ENCODE results near the gene KRTAP9-2. TPM values are rescaled to one million over a fixed set of nuclear protein-coding genes. Genes with fewer than 3 reads are reported as not detected.

The KRTAP9-2 gene
- total RNA-seq, 4 donors from 2014 or later: 36.3 to 127 (median 60.8) TPM; not detected in 1

Other genes starting within 250 kb of the KRTAP9-2 start
- gene KRT40, start 242.3 kb upstream of the KRTAP9-2 start, total RNA-seq: 10 to 100 TPM in 1 of 4 donors, 1 to 10 TPM in 1, under 1 TPM in 1, not detected in 1; 0.98 to 12.5 (median 3.9) TPM
- gene KRTAP3-3, start 232.5 kb upstream of the KRTAP9-2 start, total RNA-seq: 10 to 100 TPM in 1 of 4 donors, 1 to 10 TPM in 1, not detected in 2; 2.8 to 22.9 TPM
- 10 to 100 TPM in 2 of 4 donors, 1 to 10 TPM in 1, not detected in 1; 8.0 to 42.6 (median 23.7) TPM for gene KRTAP3-2, start 226.7 kb upstream of the KRTAP9-2 start, total RNA-seq
- 10 to 100 TPM in 2 of 4 donors, 1 to 10 TPM in 1, not detected in 1; 5.6 to 95.2 (median 15.5) TPM for gene KRTAP3-1, start 217.5 kb upstream of the KRTAP9-2 start, total RNA-seq
- gene KRTAP1-5, start 199.4 kb upstream of the KRTAP9-2 start, total RNA-seq: 100 to 1,000 TPM in 1 of 4 donors, 10 to 100 TPM in 2, 1 to 10 TPM in 1; 1.6 to 199 (median 40.4) TPM
- 1 to 10 TPM in 1 of 4 donors, not detected in 3; 3.2 TPM for gene KRTAP1-4, start 196.5 kb upstream of the KRTAP9-2 start, total RNA-seq
- gene KRTAP1-3, start 191.8 kb upstream of the KRTAP9-2 start, total RNA-seq: 100 to 1,000 TPM in 1 of 4 donors, 10 to 100 TPM in 2, not detected in 1; 10.7 to 140 (median 28.7) TPM
- gene KRTAP1-1, start 185.2 kb upstream of the KRTAP9-2 start, total RNA-seq: 100 to 1,000 TPM in 1 of 4 donors, 10 to 100 TPM in 1, 1 to 10 TPM in 1, not detected in 1; 9.9 to 165 (median 46.0) TPM
- gene KRTAP2-1, start 179.3 kb upstream of the KRTAP9-2 start, total RNA-seq: 100 to 1,000 TPM in 1 of 4 donors, 10 to 100 TPM in 2, not detected in 1; 20.1 to 128 (median 37.2) TPM
- 10 to 100 TPM in 2 of 4 donors, 1 to 10 TPM in 1, not detected in 1; 8.2 to 41.6 (median 25.3) TPM for gene KRTAP2-2, start 171.4 kb upstream of the KRTAP9-2 start, total RNA-seq
- gene KRTAP2-3, start 166.5 kb upstream of the KRTAP9-2 start, total RNA-seq: 10 to 100 TPM in 1 of 4 donors, under 1 TPM in 1, not detected in 2; 0.64 to 10.8 TPM
- gene KRTAP2-4, start 160.8 kb upstream of the KRTAP9-2 start, total RNA-seq: 10 to 100 TPM in 2 of 4 donors, 1 to 10 TPM in 1, not detected in 1; 6.5 to 76.9 (median 13.4) TPM
- gene KRTAP4-7, start 142.5 kb upstream of the KRTAP9-2 start, total RNA-seq: 10 to 100 TPM in 1 of 4 donors, 1 to 10 TPM in 2, not detected in 1; 7.9 to 50.0 (median 8.5) TPM
- gene KRTAP4-8, start 128.5 kb upstream of the KRTAP9-2 start, total RNA-seq: 10 to 100 TPM in 2 of 4 donors, 1 to 10 TPM in 1, not detected in 1; 4.4 to 15.2 (median 13.6) TPM
- gene KRTAP4-16, start 124.4 kb upstream of the KRTAP9-2 start, total RNA-seq: not detected
- gene KRTAP4-9, start 121.3 kb upstream of the KRTAP9-2 start, total RNA-seq: 10 to 100 TPM in 3 of 4 donors, not detected in 1; 10.1 to 58.8 (median 13.1) TPM
- 10 to 100 TPM in 1 of 4 donors, 1 to 10 TPM in 2, not detected in 1; 4.3 to 23.4 (median 5.6) TPM for gene KRTAP4-11, start 108.3 kb upstream of the KRTAP9-2 start, total RNA-seq
- gene KRTAP4-12, start 102.5 kb upstream of the KRTAP9-2 start, total RNA-seq: 10 to 100 TPM in 1 of 4 donors, 1 to 10 TPM in 2, not detected in 1; 6.1 to 54.5 (median 8.3) TPM
- 10 to 100 TPM in 2 of 4 donors, 1 to 10 TPM in 1, not detected in 1; 9.0 to 45.0 (median 13.0) TPM for gene KRTAP4-6, start 86.1 kb upstream of the KRTAP9-2 start, total RNA-seq
- gene KRTAP4-5, start 76.8 kb upstream of the KRTAP9-2 start, total RNA-seq: 10 to 100 TPM in 1 of 4 donors, 1 to 10 TPM in 2, not detected in 1; 1.1 to 19.2 (median 2.2) TPM
- gene KRTAP4-4, start 65.9 kb upstream of the KRTAP9-2 start, total RNA-seq: 10 to 100 TPM in 2 of 4 donors, 1 to 10 TPM in 1, not detected in 1; 7.7 to 81.7 (median 24.6) TPM
- gene KRTAP4-3, start 58.4 kb upstream of the KRTAP9-2 start, total RNA-seq: 10 to 100 TPM in 2 of 4 donors, 1 to 10 TPM in 1, not detected in 1; 9.0 to 35.4 (median 16.4) TPM
- gene KRTAP4-2, start 48.4 kb upstream of the KRTAP9-2 start, total RNA-seq: 10 to 100 TPM in 3 of 4 donors, not detected in 1; 16.1 to 86.3 (median 16.3) TPM
- gene KRTAP4-1, start 41.7 kb upstream of the KRTAP9-2 start, total RNA-seq: 10 to 100 TPM in 2 of 4 donors, 1 to 10 TPM in 1, not detected in 1; 4.2 to 51.7 (median 16.7) TPM
- 1 to 10 TPM in 1 of 4 donors, not detected in 3; 1.1 TPM for gene KRTAP9-1, start 36.8 kb upstream of the KRTAP9-2 start, total RNA-seq
- gene KRTAP9-3, start 5.8 kb downstream of the KRTAP9-2 start, total RNA-seq: 100 to 1,000 TPM in 1 of 4 donors, 10 to 100 TPM in 2, not detected in 1; 29.0 to 178 (median 61.4) TPM
- 10 to 100 TPM in 3 of 4 donors, not detected in 1; 27.1 to 89.8 (median 46.6) TPM for gene KRTAP9-8, start 11.4 kb downstream of the KRTAP9-2 start, total RNA-seq
- gene KRTAP9-4, start 23.0 kb downstream of the KRTAP9-2 start, total RNA-seq: 100 to 1,000 TPM in 1 of 4 donors, 10 to 100 TPM in 2, not detected in 1; 18.8 to 103 (median 50.1) TPM
- gene KRTAP9-9, start 28.7 kb downstream of the KRTAP9-2 start, total RNA-seq: 10 to 100 TPM in 3 of 4 donors, not detected in 1; 14.3 to 53.1 (median 23.9) TPM
- gene KRTAP9-6, start 38.7 kb downstream of the KRTAP9-2 start, total RNA-seq: 1 to 10 TPM in 1 of 4 donors, under 1 TPM in 1, not detected in 2; 0.52 to 7.1 TPM
- gene KRTAP9-7, start 49.0 kb downstream of the KRTAP9-2 start, total RNA-seq: 10 to 100 TPM in 1 of 4 donors, 1 to 10 TPM in 1, not detected in 2; 10.0 to 20.3 TPM
- gene KRTAP29-1, start 76.2 kb downstream of the KRTAP9-2 start, total RNA-seq: 1 to 10 TPM in 2 of 4 donors, under 1 TPM in 1, not detected in 1; 0.85 to 3.4 (median 2.2) TPM
- 10 to 100 TPM in 1 of 4 donors, 1 to 10 TPM in 2, not detected in 1; 2.2 to 22.0 (median 4.0) TPM for gene KRTAP16-1, start 82.7 kb downstream of the KRTAP9-2 start, total RNA-seq
- 10 to 100 TPM in 2 of 4 donors, 1 to 10 TPM in 1, not detected in 1; 8.0 to 81.5 (median 24.2) TPM for gene KRTAP17-1, start 89.1 kb downstream of the KRTAP9-2 start, total RNA-seq
- 100 to 1,000 TPM in 1 of 4 donors, 10 to 100 TPM in 1, 1 to 10 TPM in 2; 1.2 to 144 (median 8.3) TPM for gene KRT33A, start 124.2 kb downstream of the KRTAP9-2 start, total RNA-seq
- gene KRT33B, start 143.2 kb downstream of the KRTAP9-2 start, total RNA-seq: 100 to 1,000 TPM in 1 of 4 donors, 10 to 100 TPM in 2, not detected in 1; 10.7 to 194 (median 27.9) TPM
- gene KRT34, start 155.7 kb downstream of the KRTAP9-2 start, total RNA-seq: 100 to 1,000 TPM in 1 of 4 donors, 10 to 100 TPM in 2, under 1 TPM in 1; 0.56 to 117 (median 22.2) TPM
- 100 to 1,000 TPM in 1 of 4 donors, 10 to 100 TPM in 3; 38.5 to 618 (median 84.8) TPM for gene KRT31, start 171.0 kb downstream of the KRTAP9-2 start, total RNA-seq
- gene KRT37, start 197.9 kb downstream of the KRTAP9-2 start, total RNA-seq: 1 to 10 TPM in 1 of 4 donors, under 1 TPM in 1, not detected in 2; 0.53 to 7.1 TPM
- gene KRT38, start 214.3 kb downstream of the KRTAP9-2 start, total RNA-seq: 10 to 100 TPM in 1 of 4 donors, 1 to 10 TPM in 2, not detected in 1; 1.6 to 21.6 (median 3.9) TPM
- gene KRT32, start 240.7 kb downstream of the KRTAP9-2 start, total RNA-seq: 10 to 100 TPM in 3 of 4 donors, under 1 TPM in 1; 0.40 to 71.2 (median 14.8) TPM